IPS-18a (cell line): ENCODE results near the gene MARK3.

Experiments
- H3K27ac ChIP-seq: one replicate; pipeline ENCODE4 v1.5.1; 2013; ENCODE audit warnings: low read length
- H3K27me3 ChIP-seq: one replicate; pipeline ENCODE4 v1.6.1; 2013; ENCODE audit warnings: mild to moderate bottlenecking, low read length; ENCODE audit not compliant: control insufficient read depth, insufficient read depth
- H3K36me3 ChIP-seq: one replicate; pipeline ENCODE4 v1.6.1; 2013; ENCODE audit warnings: low read depth, low read length; ENCODE audit not compliant: control insufficient read depth
- H3K4me1 ChIP-seq: one replicate; pipeline ENCODE4 v1.6.1; 2013; ENCODE audit warnings: low read depth, low read length; ENCODE audit not compliant: control insufficient read depth
- H3K4me3 ChIP-seq: one replicate; pipeline ENCODE4 v1.5.1; 2013; ENCODE audit warnings: low read length
- H3K9ac ChIP-seq: one replicate; pipeline ENCODE4 v1.6.1; 2013; ENCODE audit warnings: mild to moderate bottlenecking, low read length, moderate library complexity
- H3K9me3 ChIP-seq: one replicate; pipeline ENCODE4 v1.6.1; 2013; ENCODE audit warnings: low read depth, low read length; ENCODE audit not compliant: control insufficient read depth

MARK3 gene

GRCh38 chr14:103449634-103450161 is 64.5 kb downstream of the MARK3 start:
- Histone ChIP-seq H3K27ac (no peak overlapping the region), H3K27me3 (no peaks in the 10 kb centered on the region), H3K36me3 (peaks cover 3% of the 10 kb centered on the region), H3K4me3 (no peak overlapping the region), H3K4me1 (peaks cover 10% of the 10 kb centered on the region), H3K9ac (no peak overlapping the region), H3K9me3 (no peaks in the 10 kb centered on the region)

- Histone ChIP-seq H3K4me3 (no peak overlapping the region), H3K27ac (no peak overlapping the region), H3K27me3 (no peaks in the 10 kb centered on the region), H3K9ac (no peak overlapping the region), H3K4me1 (peaks cover 4% of the 10 kb centered on the region), H3K36me3 (peaks cover 3% of the 10 kb centered on the region), H3K9me3 (no peaks in the 10 kb centered on the region)
Observed at GRCh38 chr14:103450416-103450815, 65.2 kb downstream of the MARK3 start.

- H3K9ac ChIP-seq = no peak overlapping the region
- H3K27ac ChIP-seq = no peak overlapping the region
- no peak overlapping the region for H3K4me3 ChIP-seq
- H3K27me3 ChIP-seq = no peaks in the 10 kb centered on the region
- H3K9me3 ChIP-seq = no peaks in the 10 kb centered on the region
- H3K36me3 ChIP-seq = peaks cover 3% of the 10 kb centered on the region
- no peaks in the 10 kb centered on the region for H3K4me1 ChIP-seq
Observed at GRCh38 chr14:103451401-103451800, 66.2 kb downstream of the MARK3 start.

- Histone ChIP-seq H3K9me3 (no peaks in the 10 kb centered on the region), H3K4me3 (no peak overlapping the region), H3K9ac (no peak overlapping the region), H3K36me3 (peaks cover 3% of the 10 kb centered on the region), H3K27ac (no peak overlapping the region), H3K27me3 (no peaks in the 10 kb centered on the region), H3K4me1 (no peaks in the 10 kb centered on the region)
Observed at GRCh38 chr14:103453791-103454190, 68.6 kb downstream of the MARK3 start.

- no peak overlapping the region for H3K4me3 ChIP-seq
- no peaks in the 10 kb centered on the region for H3K27me3 ChIP-seq
- no peaks in the 10 kb centered on the region for H3K9me3 ChIP-seq
- H3K9ac ChIP-seq = no peak overlapping the region
- H3K36me3 ChIP-seq = peaks cover 7% of the 10 kb centered on the region
- H3K4me1 ChIP-seq = no peaks in the 10 kb centered on the region
- H3K27ac ChIP-seq = no peak overlapping the region
Observed at GRCh38 chr14:103456167-103456835, 71.1 kb downstream of the MARK3 start.

GRCh38 chr14:103460415-103460814 is 75.2 kb downstream of the MARK3 start:
- H3K27me3 ChIP-seq = no peaks in the 10 kb centered on the region
- no peaks in the 10 kb centered on the region for H3K4me1 ChIP-seq
- no peak overlapping the region for H3K9ac ChIP-seq
- no peak overlapping the region for H3K4me3 ChIP-seq
- no peaks in the 10 kb centered on the region for H3K9me3 ChIP-seq
- H3K36me3 ChIP-seq = peaks cover 24% of the 10 kb centered on the region
- H3K27ac ChIP-seq = no peak overlapping the region

- Histone ChIP-seq H3K27ac (no peak overlapping the region), H3K27me3 (no peaks in the 10 kb centered on the region), H3K9ac (no peak overlapping the region), H3K4me3 (no peak overlapping the region), H3K4me1 (no peaks in the 10 kb centered on the region), H3K9me3 (no peaks in the 10 kb centered on the region), H3K36me3 (peaks cover 47% of the 10 kb centered on the region)
Observed at GRCh38 chr14:103463149-103463548, 77.9 kb downstream of the MARK3 start.

GRCh38 chr14:103463851-103464250 is 78.6 kb downstream of the MARK3 start:
- Histone ChIP-seq H3K9me3 (no peaks in the 10 kb centered on the region), H3K36me3 (peaks cover 54% of the 10 kb centered on the region), H3K4me1 (no peaks in the 10 kb centered on the region), H3K9ac (no peak overlapping the region), H3K4me3 (no peak overlapping the region), H3K27ac (no peak overlapping the region), H3K27me3 (no peaks in the 10 kb centered on the region)

GRCh38 chr14:103472939-103473338 is 87.7 kb downstream of the MARK3 start:
- H3K4me3 ChIP-seq = no peak overlapping the region
- H3K27me3 ChIP-seq = no peaks in the 10 kb centered on the region
- no peaks in the 10 kb centered on the region for H3K9me3 ChIP-seq
- no peak overlapping the region for H3K9ac ChIP-seq
- no peak overlapping the region for H3K27ac ChIP-seq
- no peaks in the 10 kb centered on the region for H3K4me1 ChIP-seq
- peaks cover 69% of the 10 kb centered on the region for H3K36me3 ChIP-seq

GRCh38 chr14:103474893-103475292 is 89.7 kb downstream of the MARK3 start:
- Histone ChIP-seq H3K9me3 (no peaks in the 10 kb centered on the region), H3K36me3 (peaks cover 63% of the 10 kb centered on the region), H3K4me1 (no peaks in the 10 kb centered on the region), H3K4me3 (no peak overlapping the region), H3K27me3 (no peaks in the 10 kb centered on the region), H3K9ac (no peak overlapping the region), H3K27ac (no peak overlapping the region)

GRCh38 chr14:103476065-103476464 is 90.8 kb downstream of the MARK3 start:
- Histone ChIP-seq H3K9me3 (no peaks in the 10 kb centered on the region), H3K27ac (no peak overlapping the region), H3K4me3 (no peak overlapping the region), H3K9ac (no peak overlapping the region), H3K36me3 (peaks cover 67% of the 10 kb centered on the region), H3K27me3 (no peaks in the 10 kb centered on the region), H3K4me1 (no peaks in the 10 kb centered on the region)

- H3K4me1 ChIP-seq = no peaks in the 10 kb centered on the region
- H3K27ac ChIP-seq = no peak overlapping the region
- no peaks in the 10 kb centered on the region for H3K9me3 ChIP-seq
- H3K36me3 ChIP-seq = peaks cover 65% of the 10 kb centered on the region
- no peaks in the 10 kb centered on the region for H3K27me3 ChIP-seq
- no peak overlapping the region for H3K4me3 ChIP-seq
- no peak overlapping the region for H3K9ac ChIP-seq
Observed at GRCh38 chr14:103476631-103477030, 91.4 kb downstream of the MARK3 start.
